Astrocyte of the spinal cord (primary cell): ENCODE data around the gene ACOX1.

Source experiments
- DNase-seq: peaks from one replicate; pipeline ENCODE4 v3.0.0; 2011; ENCODE audit warnings: low read depth, low spot score
- H3K4me3 ChIP-seq: 2 replicates; pipeline ENCODE4 v1.5.1; 2011; ENCODE audit warnings: low read depth, mild to moderate bottlenecking, low read length, moderate library complexity
- CTCF ChIP-seq: IDR thresholded peaks from 2 replicates; pipeline ENCODE4 v1.5.1; 2012; ENCODE audit warnings: low read depth, mild to moderate bottlenecking, low read length, inconsistent platforms
- in situ Hi-C: cut with HindIII; loops from 2 replicates; pipeline ENCODE4 v1.10.0; 2017; ENCODE audit warnings: low sequenced_read_pairs

The ACOX1 gene

GRCh38 chr17:75978938-75979704, at the start of gene ACOX1, which contains the start of gene TEN1:
TSS of gene ACOX1 (minus strand) at chr17:75979166. CDS start at chr17:75979073, 93 bp downstream.
TSS of gene TEN1 (plus strand) at chr17:75979240. CDS start at chr17:75986193, 6,953 bp downstream.
- H3K4me3 ChIP-seq, result peak within 1 kb of the TSS; percentile 82
- peak; percentile 97 for DNase-seq
- TF ChIP-seq CTCF, result peak; percentile 30
- in situ Hi-C loops, result no loop called here

GRCh38 chr17:76027159-76027839, 48.3 kb upstream of the ACOX1 start, which contains the start of gene EVPL:
TSS of gene EVPL (minus strand) at chr17:76027306. CDS start at chr17:76027198, 108 bp downstream.
- H3K4me3 ChIP-seq, result no peak within 1 kb of the TSS
- TF ChIP-seq CTCF, result no peak
- no peak for DNase-seq
- in situ Hi-C loops, result no loop called here

- TF ChIP-seq CTCF, result no peak
- no peak for DNase-seq
- in situ Hi-C loops, result no loop called here
- no peak overlapping the region for H3K4me3 ChIP-seq
These were observed 47.8 kb upstream of the ACOX1 start for GRCh38 chr17:76026714-76027158.

- in situ Hi-C loops, result no loop called here
- no peak overlapping the region for H3K4me3 ChIP-seq
- TF ChIP-seq CTCF, result no peak
- no peak for DNase-seq
These were observed 46.3 kb upstream of the ACOX1 start for GRCh38 chr17:76025294-76025693.

GRCh38 chr17:76024353-76024752, 45.4 kb upstream of the ACOX1 start:
- no peak for DNase-seq
- TF ChIP-seq CTCF, result no peak
- no peak overlapping the region for H3K4me3 ChIP-seq
- in situ Hi-C loops, result no loop called here

- no peak for TF ChIP-seq CTCF
- no peak overlapping the region for H3K4me3 ChIP-seq
- in situ Hi-C loops, result no loop called here
- no peak for DNase-seq
These were observed 44.9 kb upstream of the ACOX1 start for GRCh38 chr17:76023900-76024237.
